Measurements from ENCODE around the gene RELL1. TPM values are rescaled to one million over a fixed set of nuclear protein-coding genes. Genes with fewer than 3 reads are reported as not detected.

The RELL1 gene
- total RNA-seq, 2 experiments from 2014 or later, result 48.6 to 50.3 TPM

DNA sequence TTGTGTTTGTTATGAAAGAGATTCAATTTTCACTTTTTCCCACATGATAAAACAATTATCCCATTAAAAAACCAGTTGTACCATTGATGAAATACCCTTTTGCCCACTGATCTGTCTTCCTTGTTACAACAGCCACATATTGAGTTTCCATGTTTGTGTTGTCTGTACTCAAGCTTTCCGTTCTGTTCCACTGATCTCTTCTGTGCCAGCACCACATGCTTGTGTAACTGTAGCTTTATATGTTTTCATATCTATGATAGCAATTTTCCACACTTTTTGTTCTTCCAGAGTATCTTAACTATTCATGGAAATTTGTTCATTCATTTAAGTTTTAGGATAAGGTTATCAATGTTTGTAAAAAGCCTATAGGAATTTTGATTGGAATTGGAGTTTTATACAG, 24.3 kb upstream of the RELL1 start:
- Histone ChIP-seq H3K9me3 (ENCODE audit: control insufficient read depth in 1 of 2, insufficient read depth in 1 of 2, low read length in 2 of 2) (no peaks in the 10 kb centered on the region), H3K36me3 (ENCODE audit: insufficient read depth, low read length) (no peaks in the 10 kb centered on the region), H3K27me3 (ENCODE audit: control insufficient read depth in 1 of 2, insufficient read depth in 2 of 2, low read length in 2 of 2) (no peaks in the 10 kb centered on the region), H3K4me1 (ENCODE audit: insufficient read depth, low read length) (no peaks in the 10 kb centered on the region), H3K27ac (ENCODE audit: low read depth in 1 of 2, low read length in 2 of 2) (no peak overlapping the region), H3K4me3 (ENCODE audit: low read length) (no peak overlapping the region)
- CTCF ChIA-PET, result no interaction called here
- H3K27ac Mint-ChIP-seq, result no peak overlapping the region
- POLR2A ChIA-PET, result no interaction called here
- H3K27me3 Mint-ChIP-seq, result peaks cover 7% of the 10 kb centered on the region
- no peak overlapping the region for H3K4me3 Mint-ChIP-seq
- no peaks in the 10 kb centered on the region for H3K4me1 Mint-ChIP-seq (ENCODE audit: low read depth)
- ATAC-seq (ENCODE audit: poor library complexity) (no peak), DNase-seq (no peak)
- H3K36me3 Mint-ChIP-seq (ENCODE audit: low read depth), result no peaks in the 10 kb centered on the region
- no peaks in the 10 kb centered on the region for H3K9me3 Mint-ChIP-seq
- TF ChIP-seq, protein P1, sequence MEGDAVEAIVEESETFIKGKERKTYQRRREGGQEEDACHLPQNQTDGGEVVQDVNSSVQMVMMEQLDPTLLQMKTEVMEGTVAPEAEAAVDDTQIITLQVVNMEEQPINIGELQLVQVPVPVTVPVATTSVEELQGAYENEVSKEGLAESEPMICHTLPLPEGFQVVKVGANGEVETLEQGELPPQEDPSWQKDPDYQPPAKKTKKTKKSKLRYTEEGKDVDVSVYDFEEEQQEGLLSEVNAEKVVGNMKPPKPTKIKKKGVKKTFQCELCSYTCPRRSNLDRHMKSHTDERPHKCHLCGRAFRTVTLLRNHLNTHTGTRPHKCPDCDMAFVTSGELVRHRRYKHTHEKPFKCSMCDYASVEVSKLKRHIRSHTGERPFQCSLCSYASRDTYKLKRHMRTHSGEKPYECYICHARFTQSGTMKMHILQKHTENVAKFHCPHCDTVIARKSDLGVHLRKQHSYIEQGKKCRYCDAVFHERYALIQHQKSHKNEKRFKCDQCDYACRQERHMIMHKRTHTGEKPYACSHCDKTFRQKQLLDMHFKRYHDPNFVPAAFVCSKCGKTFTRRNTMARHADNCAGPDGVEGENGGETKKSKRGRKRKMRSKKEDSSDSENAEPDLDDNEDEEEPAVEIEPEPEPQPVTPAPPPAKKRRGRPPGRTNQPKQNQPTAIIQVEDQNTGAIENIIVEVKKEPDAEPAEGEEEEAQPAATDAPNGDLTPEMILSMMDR (IDR thresholded peaks at IDR 0.05), result no peak
- intact Hi-C loops (cut with DNase I, micrococcal nuclease), result no loop called here

DNA sequence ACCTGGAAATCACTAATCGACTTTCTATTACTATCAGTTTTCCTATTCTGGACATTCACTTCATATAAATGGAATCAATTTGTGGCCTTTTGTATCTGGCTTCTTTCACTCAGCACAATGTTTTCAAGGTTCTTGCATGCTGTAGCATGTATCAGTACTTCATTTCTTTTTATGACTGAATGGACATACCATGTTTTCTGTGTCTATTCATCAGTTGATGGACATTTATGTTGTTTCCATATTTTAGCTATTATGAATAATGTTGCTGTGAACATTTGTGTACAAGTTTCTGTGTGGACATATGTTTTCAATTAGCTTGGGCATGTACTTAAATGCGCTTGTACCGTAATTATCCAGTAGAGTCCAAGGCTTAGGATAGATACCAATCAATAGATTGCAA, 19.9 kb upstream of the RELL1 start:
- H3K4me3 Mint-ChIP-seq, result no peak overlapping the region
- H3K4me3 ChIP-seq (ENCODE audit: low read length), result no peak overlapping the region
- no peaks in the 10 kb centered on the region for H3K36me3 ChIP-seq (ENCODE audit: insufficient read depth, low read length)
- TF ChIP-seq, protein P1 (IDR thresholded peaks at IDR 0.05), result no peak
- ChIA-PET POLR2A (no interaction called here), CTCF (no interaction called here)
- H3K4me1 Mint-ChIP-seq (ENCODE audit: low read depth), result no peaks in the 10 kb centered on the region
- ATAC-seq (ENCODE audit: poor library complexity) (no peak), DNase-seq (no peak)
- no peak overlapping the region for H3K27ac ChIP-seq (ENCODE audit: low read depth in 1 of 2, low read length in 2 of 2)
- no peaks in the 10 kb centered on the region for H3K27me3 ChIP-seq (ENCODE audit: control insufficient read depth in 1 of 2, insufficient read depth in 2 of 2, low read length in 2 of 2)
- H3K9me3 Mint-ChIP-seq, result no peaks in the 10 kb centered on the region
- intact Hi-C loops (cut with DNase I, micrococcal nuclease), result no loop called here
- no peaks in the 10 kb centered on the region for H3K36me3 Mint-ChIP-seq (ENCODE audit: low read depth)
- no peaks in the 10 kb centered on the region for H3K4me1 ChIP-seq (ENCODE audit: insufficient read depth, low read length)
- H3K9me3 ChIP-seq (ENCODE audit: control insufficient read depth in 1 of 2, insufficient read depth in 1 of 2, low read length in 2 of 2), result no peaks in the 10 kb centered on the region
- peaks cover 9% of the 10 kb centered on the region for H3K27me3 Mint-ChIP-seq
- H3K27ac Mint-ChIP-seq, result no peak overlapping the region

DNA sequence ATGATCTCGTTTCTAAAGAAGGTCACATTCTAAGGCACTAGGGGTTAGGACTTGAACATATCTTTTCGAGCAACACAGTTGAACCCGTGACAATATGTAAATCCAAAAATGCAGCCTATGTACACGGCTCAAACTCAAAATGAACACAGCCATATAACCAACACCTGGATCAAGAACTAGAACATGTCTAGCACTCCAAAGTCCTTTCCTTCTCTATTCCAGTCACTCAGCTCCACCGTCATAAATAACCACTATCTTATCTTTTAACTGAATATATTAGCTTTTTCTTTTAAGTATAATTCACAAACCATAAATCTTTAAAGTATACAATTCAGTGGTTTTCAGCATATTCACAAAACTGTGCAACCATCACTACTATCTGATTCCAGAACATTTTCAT, 19.4 kb upstream of the RELL1 start:
- CTCF ChIA-PET, result no interaction called here
- Mint-ChIP-seq H3K4me3 (no peak overlapping the region), H3K36me3 (ENCODE audit: low read depth) (no peaks in the 10 kb centered on the region), H3K4me1 (ENCODE audit: low read depth) (no peaks in the 10 kb centered on the region), H3K9me3 (no peaks in the 10 kb centered on the region), H3K27me3 (peaks cover 9% of the 10 kb centered on the region), H3K27ac (no peak overlapping the region)
- H3K27me3 ChIP-seq (ENCODE audit: control insufficient read depth in 1 of 2, insufficient read depth in 2 of 2, low read length in 2 of 2), result no peaks in the 10 kb centered on the region
- no peaks in the 10 kb centered on the region for H3K4me1 ChIP-seq (ENCODE audit: insufficient read depth, low read length)
- H3K36me3 ChIP-seq (ENCODE audit: insufficient read depth, low read length), result no peaks in the 10 kb centered on the region
- H3K27ac ChIP-seq (ENCODE audit: low read depth in 1 of 2, low read length in 2 of 2), result no peak overlapping the region
- ATAC-seq (ENCODE audit: poor library complexity) (no peak), DNase-seq (no peak)
- no peak overlapping the region for H3K4me3 ChIP-seq (ENCODE audit: low read length)
- H3K9me3 ChIP-seq (ENCODE audit: control insufficient read depth in 1 of 2, insufficient read depth in 1 of 2, low read length in 2 of 2), result no peaks in the 10 kb centered on the region
- POLR2A ChIA-PET, result no interaction called here
- TF ChIP-seq, protein P1 (IDR thresholded peaks at IDR 0.05), result no peak
- intact Hi-C loops (cut with DNase I, micrococcal nuclease), result no loop called here

All from CD4-positive, alpha-beta T cell (primary cell).